Esophagus squamous epithelium (tissue), 5 donors: ENCODE measurements around the gene BUB1. TPM values are rescaled to one million over a fixed set of nuclear protein-coding genes. Genes with fewer than 3 reads are reported as not detected.

Experiments
- DNase-seq: peaks from one replicate; lab custom pipeline; 2025; lab: John Stamatoyannopoulos, UW
- H3K27ac ChIP-seq, 4 donors: fragments of 200-600 bp; sonication (generic); one replicate each; pipeline ENCODE4 v1.5.1; 2016 to 2019; ENCODE audit warnings: mild to moderate bottlenecking in 1 of 4
- H3K27me3 ChIP-seq, 4 donors: fragments of 200-600 bp; sonication (generic); 1 replicate in 3 of 4; 2 replicates in 1 of 4; pipeline versions ENCODE4 v1.5.1 to v1.6.0; 2017 to 2021; ENCODE audit warnings: antibody characterized with exemption in 1 of 4
- H3K36me3 ChIP-seq, 3 donors: fragments of 200-600 bp; sonication (generic); one replicate each; pipeline ENCODE4 v1.5.1; 2016 to 2019
- H3K4me1 ChIP-seq, 3 donors: fragments of 200-600 bp; sonication (generic); one replicate each; pipeline ENCODE4 v1.5.1; 2017 to 2019
- H3K4me3 ChIP-seq, 4 donors: fragments of 200-600 bp; sonication (generic); 1 replicate in 3 of 4; 2 replicates in 1 of 4; pipeline ENCODE4 v1.5.1; 2016 to 2019; ENCODE audit warnings: mild to moderate bottlenecking in 2 of 4, moderate library complexity in 1 of 4
- H3K9me3 ChIP-seq, 3 donors: fragments of 200-600 bp; sonication (generic); one replicate each; pipeline ENCODE4 v1.5.1; 2016 to 2019
- POLR2A ChIP-seq, 4 donors: fragments of 450-650 bp; IDR thresholded peaks; one replicate each; pipeline ENCODE4 v1.6.1; 2017; ENCODE audit warnings: antibody characterized with exemption in 4 of 4, mild to moderate bottlenecking in 4 of 4, moderate library complexity in 3 of 4
- WGBS, 2 donors: methylation state at CpG; one replicate each; pipeline ENCODE4 v1.1.5; 2018; 5-methylcytosine and 5-hydroxymethylcytosine counted together
- intact Hi-C: fragments of 100-400 bp; cut with DNase I; formaldehyde crosslinking; loops from one replicate; pipeline ENCODE4 v1.15.0; 2022
- total RNA-seq, 4 donors: library from RNA; depleted of rRNA; stranded (reverse); fragments of >200 nt; gene quantifications; one replicate each; pipeline ENCODE4 v1.1.0, GENCODE V29; 2016
- TF ChIP-seq, protein P1 (sequence below), 6 experiments: fragments of 450-650 bp in 4 of 6; fragments of 200-600 bp in 2 of 6; sonication (generic) in 2 of 6; IDR thresholded peaks; one replicate each; pipeline ENCODE4 v1.5.1; 2016 to 2019; ENCODE audit warnings: antibody characterized with exemption in 6 of 6, mild to moderate bottlenecking in 4 of 6, moderate library complexity in 4 of 6
- donor health status: DM: yes; HTN: yes; CAD: no.

BUB1 gene
- total RNA-seq, 4 donors from 2014 or later, result 4.9 to 26.5 (median 11.6) TPM

DNA sequence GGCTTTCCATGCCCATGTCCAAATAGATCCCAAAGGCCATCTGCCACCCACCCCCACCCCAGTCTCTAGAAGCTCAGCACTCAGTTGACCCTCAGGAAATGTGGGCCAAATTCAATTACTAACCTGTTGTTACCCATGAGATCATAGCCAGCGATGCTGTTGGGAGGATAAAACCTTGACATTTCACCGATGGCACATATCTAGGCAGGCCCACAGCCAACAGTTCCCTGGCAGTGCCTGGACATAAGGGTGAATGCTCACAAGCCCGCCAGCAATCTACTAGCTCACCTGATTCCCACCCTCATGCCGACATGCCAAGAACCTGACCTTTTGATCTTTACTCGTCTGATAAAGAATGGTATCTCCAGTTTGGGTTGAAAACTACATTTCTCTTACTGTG, 42.7 kb upstream of the BUB1 start:
- Histone ChIP-seq H3K36me3 (no peaks in the 10 kb centered on the region), H3K4me3 (no peak overlapping the region), H3K4me1 (peaks cover 0 to 7% (median 0%) of the 10 kb centered on the region in 3 donors), H3K27ac (no peak overlapping the region), H3K9me3 (no peaks in the 10 kb centered on the region), H3K27me3 (peaks cover 0 to 18% (median 0%) of the 10 kb centered on the region in 4 donors)
- 79 to 86% methylated on average over 5 of the region's 5 CpGs for WGBS, 2 donors
- DNase-seq, result no peak
- TF ChIP-seq POLR2A (IDR thresholded peaks at IDR 0.05), result no peak
- TF ChIP-seq, protein P1, sequence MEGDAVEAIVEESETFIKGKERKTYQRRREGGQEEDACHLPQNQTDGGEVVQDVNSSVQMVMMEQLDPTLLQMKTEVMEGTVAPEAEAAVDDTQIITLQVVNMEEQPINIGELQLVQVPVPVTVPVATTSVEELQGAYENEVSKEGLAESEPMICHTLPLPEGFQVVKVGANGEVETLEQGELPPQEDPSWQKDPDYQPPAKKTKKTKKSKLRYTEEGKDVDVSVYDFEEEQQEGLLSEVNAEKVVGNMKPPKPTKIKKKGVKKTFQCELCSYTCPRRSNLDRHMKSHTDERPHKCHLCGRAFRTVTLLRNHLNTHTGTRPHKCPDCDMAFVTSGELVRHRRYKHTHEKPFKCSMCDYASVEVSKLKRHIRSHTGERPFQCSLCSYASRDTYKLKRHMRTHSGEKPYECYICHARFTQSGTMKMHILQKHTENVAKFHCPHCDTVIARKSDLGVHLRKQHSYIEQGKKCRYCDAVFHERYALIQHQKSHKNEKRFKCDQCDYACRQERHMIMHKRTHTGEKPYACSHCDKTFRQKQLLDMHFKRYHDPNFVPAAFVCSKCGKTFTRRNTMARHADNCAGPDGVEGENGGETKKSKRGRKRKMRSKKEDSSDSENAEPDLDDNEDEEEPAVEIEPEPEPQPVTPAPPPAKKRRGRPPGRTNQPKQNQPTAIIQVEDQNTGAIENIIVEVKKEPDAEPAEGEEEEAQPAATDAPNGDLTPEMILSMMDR (IDR thresholded peaks at IDR 0.05), result no peak
- intact Hi-C loops, result no loop called here

DNA sequence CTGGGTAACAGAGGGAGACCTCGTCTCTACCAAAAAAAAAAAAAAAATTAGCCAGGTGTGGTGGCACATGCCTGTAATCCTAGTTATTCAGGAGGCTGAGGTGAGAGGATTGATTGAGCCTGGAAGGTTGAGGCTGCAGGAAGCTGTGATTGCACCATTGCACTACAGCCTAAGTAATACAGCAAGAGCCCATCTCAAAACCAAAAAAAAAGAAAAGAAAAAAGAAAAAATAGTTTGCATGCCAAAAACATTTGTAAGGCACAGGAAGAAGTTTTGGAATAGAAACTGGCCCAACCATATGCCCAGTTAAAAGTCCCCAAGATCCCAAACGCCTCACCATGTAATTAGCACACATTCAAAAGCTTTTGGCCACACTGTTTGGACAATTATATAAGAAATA, 41.1 kb upstream of the BUB1 start:
- Histone ChIP-seq H3K4me3 (no peak overlapping the region), H3K27me3 (peaks cover 0 to 20% (median 0%) of the 10 kb centered on the region in 4 donors), H3K9me3 (no peaks in the 10 kb centered on the region), H3K4me1 (peaks cover 0 to 7% (median 0%) of the 10 kb centered on the region in 3 donors), H3K27ac (no peak overlapping the region), H3K36me3 (no peaks in the 10 kb centered on the region)
- TF ChIP-seq, protein P1 (IDR thresholded peaks at IDR 0.05), result no peak
- TF ChIP-seq POLR2A (IDR thresholded peaks at IDR 0.05), result no peak
- intact Hi-C loops, result no loop called here
- 39 to 54% methylated on average over 2 of the region's 2 CpGs for WGBS, 2 donors
- no peak for DNase-seq

DNA sequence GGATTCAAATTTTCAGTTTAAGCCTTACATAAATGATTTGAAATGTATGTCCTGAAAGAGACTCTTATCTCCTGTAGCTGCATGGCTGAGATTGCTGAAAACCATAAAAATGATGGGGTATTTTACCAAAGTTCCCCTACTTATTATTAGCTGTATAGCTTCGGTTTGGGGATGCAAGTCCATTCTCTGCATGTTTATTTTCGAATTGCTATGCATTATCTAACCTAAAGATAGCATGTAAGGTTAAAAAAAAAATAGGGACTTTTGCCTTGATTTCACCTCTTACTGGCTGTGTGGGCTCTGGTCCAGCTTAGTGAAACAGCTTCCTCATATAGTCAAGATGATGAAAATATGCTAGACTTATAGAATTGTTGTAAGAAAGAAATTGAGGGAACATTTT, 40.5 kb upstream of the BUB1 start:
- Histone ChIP-seq H3K4me1 (peaks cover 0 to 7% (median 0%) of the 10 kb centered on the region in 3 donors), H3K27ac (no peak overlapping the region), H3K9me3 (no peaks in the 10 kb centered on the region), H3K27me3 (peaks cover 0 to 20% (median 0%) of the 10 kb centered on the region in 4 donors), H3K4me3 (no peak overlapping the region), H3K36me3 (no peaks in the 10 kb centered on the region)
- TF ChIP-seq POLR2A (IDR thresholded peaks at IDR 0.05), result no peak
- TF ChIP-seq, protein P1 (IDR thresholded peaks at IDR 0.05), result no peak
- WGBS, 2 donors, result 69 to 82% methylated on average over 2 of the region's 2 CpGs
- no peak for DNase-seq
- intact Hi-C loops, result no loop called here

DNA sequence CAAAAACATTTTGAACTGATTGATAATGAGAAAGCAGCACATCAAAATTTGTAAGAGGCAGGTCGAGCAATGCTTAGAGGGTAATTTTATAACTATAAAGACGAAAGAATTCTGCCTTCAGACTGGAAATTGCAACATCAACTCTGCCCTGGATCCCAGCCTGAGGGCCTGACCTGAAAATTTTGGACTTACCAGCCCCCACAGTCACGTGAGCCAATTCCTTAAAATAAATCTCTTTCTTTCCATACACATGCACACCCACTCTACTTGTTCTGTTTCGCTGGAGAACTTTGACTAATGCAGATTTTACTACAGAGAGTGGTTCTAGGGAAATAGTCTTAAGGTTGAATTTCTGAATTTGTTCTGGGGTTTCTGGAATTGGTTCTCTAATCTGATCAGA, 39.9 kb upstream of the BUB1 start:
- Histone ChIP-seq H3K9me3 (no peaks in the 10 kb centered on the region), H3K4me1 (peaks cover 0 to 7% (median 0%) of the 10 kb centered on the region in 3 donors), H3K27ac (no peak overlapping the region), H3K4me3 (no peak overlapping the region), H3K27me3 (peaks cover 0 to 22% (median 0%) of the 10 kb centered on the region in 4 donors), H3K36me3 (no peaks in the 10 kb centered on the region)
- intact Hi-C loops, result no loop called here
- WGBS, 2 donors, result 37 to 48% methylated on average over 4 of the region's 4 CpGs
- TF ChIP-seq, protein P1 (IDR thresholded peaks at IDR 0.05), result no peak
- TF ChIP-seq POLR2A (IDR thresholded peaks at IDR 0.05), result no peak
- DNase-seq, result no peak

DNA sequence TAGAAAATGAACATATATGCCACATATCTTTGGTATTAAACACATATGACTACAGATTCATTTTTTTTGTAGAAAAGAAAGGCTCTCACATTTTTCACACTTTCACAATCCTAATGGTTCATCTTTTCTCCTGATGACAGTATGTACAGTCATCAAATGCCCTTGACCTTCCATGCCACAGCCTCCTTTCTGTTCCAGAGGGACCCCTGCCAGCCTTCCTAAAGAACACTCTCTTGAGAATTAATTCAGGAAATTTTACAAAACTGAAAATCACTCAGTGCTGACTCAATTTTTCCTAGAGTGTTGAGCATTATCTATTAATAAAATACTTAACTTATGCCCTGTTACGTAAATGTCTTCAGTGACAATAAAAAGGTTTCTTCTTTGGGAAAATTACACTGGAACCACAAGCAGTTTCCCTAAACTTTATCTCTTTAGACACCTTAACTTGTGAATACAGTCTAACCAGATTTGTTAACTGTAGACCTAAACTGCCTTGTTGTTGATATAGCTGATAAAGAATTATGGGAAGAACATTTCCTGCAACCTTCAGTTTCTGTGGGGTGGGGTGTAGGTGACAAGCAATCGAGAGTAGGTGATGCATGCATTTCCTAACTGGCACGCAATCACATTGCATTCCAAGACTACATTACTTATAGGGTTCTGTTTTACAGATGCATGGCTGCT, 39.2 kb upstream of the BUB1 start:
- Histone ChIP-seq H3K9me3 (no peaks in the 10 kb centered on the region), H3K4me3 (no peak overlapping the region), H3K4me1 (peaks cover 0 to 7% (median 0%) of the 10 kb centered on the region in 3 donors), H3K27me3 (peaks cover 0 to 25% (median 0%) of the 10 kb centered on the region in 4 donors), H3K27ac (no peak overlapping the region), H3K36me3 (no peaks in the 10 kb centered on the region)
- WGBS, 2 donors, result 57 to 62% methylated on average over 3 of the region's 3 CpGs
- no peak for TF ChIP-seq POLR2A (IDR thresholded peaks at IDR 0.05)
- TF ChIP-seq, protein P1 (IDR thresholded peaks at IDR 0.05), result no peak
- no peak for DNase-seq
- intact Hi-C loops, result no loop called here
